Kidney epithelial cell (primary cell): ENCODE results near the gene CHRNE. TPM values are rescaled to one million over a fixed set of nuclear protein-coding genes. Genes with fewer than 3 reads are reported as not detected.

Experiments used
- DNase-seq: peaks from one replicate; pipeline ENCODE4 v3.0.0-alpha.2; 2010; ENCODE audit warnings: low read depth
- H3K27me3 ChIP-seq: 2 replicates; pipeline ENCODE4 v1.6.0; 2011; ENCODE audit warnings: low read length; ENCODE audit not compliant: control insufficient read depth, insufficient read depth
- H3K36me3 ChIP-seq: 2 replicates; pipeline ENCODE4 v1.5.1; 2011; ENCODE audit warnings: low read length; ENCODE audit not compliant: control insufficient read depth, insufficient read depth
- H3K4me3 ChIP-seq: 2 replicates; pipeline ENCODE4 v1.5.1; 2011; ENCODE audit warnings: low read depth, mild to moderate bottlenecking, control low read depth, low read length
- total RNA-seq: library from RNA; depleted of rRNA; stranded (reverse); fragments of >200 nt; gene quantifications from 2 replicates; pipeline ENCODE4 v1.2.3, GENCODE V29; 2015
- TF ChIP-seq, protein P1 (sequence below): IDR thresholded peaks from 2 replicates; pipeline ENCODE4 v1.5.1; 2011; ENCODE audit warnings: mild to moderate bottlenecking, moderate library complexity, low read length, control low read depth, inconsistent platforms; ENCODE audit not compliant: insufficient read depth, poor library complexity, severe bottlenecking

The CHRNE gene
- total RNA-seq, 1 donor from 2014 or later = 2.0 TPM

DNA sequence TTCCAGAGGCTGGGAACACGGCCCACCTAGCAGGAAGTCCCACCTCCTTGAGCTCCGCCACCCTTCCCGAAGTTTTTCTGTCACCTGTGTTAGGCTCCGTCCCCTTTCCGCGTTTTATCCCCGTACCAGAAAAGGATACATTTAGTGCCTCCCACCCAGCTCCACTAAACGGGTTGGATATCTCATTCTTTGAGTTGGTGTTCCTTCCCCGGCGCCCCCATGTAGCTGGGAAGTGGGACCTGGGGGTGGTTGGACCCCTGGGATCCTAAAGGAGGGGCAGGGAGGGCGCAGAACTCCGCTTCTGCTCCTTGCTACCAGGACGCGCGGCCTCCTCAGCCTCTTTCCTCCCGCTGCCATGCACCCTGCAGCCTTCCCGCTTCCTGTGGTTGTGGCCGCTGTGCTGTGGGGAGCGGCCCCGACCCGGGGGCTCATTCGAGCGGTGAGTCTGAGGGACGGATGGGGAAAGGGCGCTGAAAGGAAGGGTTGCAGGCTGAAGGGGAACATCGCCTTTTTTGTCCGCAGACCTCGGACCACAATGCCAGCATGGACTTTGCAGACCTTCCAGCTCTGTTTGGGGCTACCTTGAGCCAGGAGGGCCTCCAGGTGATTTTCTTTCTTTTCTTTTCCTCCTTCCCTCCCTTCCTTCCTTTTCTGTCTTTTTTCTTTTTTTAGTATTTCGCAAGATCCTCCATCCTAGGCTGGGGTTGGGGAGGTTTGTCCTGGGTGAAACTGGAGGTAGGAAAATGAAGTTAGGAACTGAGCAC, 37.8 kb upstream of the CHRNE start:
- Histone ChIP-seq H3K27me3 (no peaks in the 10 kb centered on the region), H3K4me3 (peak overlapping the region; percentile 92), H3K36me3 (peaks cover 1% of the 10 kb centered on the region)
- TF ChIP-seq, protein P1, sequence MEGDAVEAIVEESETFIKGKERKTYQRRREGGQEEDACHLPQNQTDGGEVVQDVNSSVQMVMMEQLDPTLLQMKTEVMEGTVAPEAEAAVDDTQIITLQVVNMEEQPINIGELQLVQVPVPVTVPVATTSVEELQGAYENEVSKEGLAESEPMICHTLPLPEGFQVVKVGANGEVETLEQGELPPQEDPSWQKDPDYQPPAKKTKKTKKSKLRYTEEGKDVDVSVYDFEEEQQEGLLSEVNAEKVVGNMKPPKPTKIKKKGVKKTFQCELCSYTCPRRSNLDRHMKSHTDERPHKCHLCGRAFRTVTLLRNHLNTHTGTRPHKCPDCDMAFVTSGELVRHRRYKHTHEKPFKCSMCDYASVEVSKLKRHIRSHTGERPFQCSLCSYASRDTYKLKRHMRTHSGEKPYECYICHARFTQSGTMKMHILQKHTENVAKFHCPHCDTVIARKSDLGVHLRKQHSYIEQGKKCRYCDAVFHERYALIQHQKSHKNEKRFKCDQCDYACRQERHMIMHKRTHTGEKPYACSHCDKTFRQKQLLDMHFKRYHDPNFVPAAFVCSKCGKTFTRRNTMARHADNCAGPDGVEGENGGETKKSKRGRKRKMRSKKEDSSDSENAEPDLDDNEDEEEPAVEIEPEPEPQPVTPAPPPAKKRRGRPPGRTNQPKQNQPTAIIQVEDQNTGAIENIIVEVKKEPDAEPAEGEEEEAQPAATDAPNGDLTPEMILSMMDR = no peak
- no peak for DNase-seq

DNA sequence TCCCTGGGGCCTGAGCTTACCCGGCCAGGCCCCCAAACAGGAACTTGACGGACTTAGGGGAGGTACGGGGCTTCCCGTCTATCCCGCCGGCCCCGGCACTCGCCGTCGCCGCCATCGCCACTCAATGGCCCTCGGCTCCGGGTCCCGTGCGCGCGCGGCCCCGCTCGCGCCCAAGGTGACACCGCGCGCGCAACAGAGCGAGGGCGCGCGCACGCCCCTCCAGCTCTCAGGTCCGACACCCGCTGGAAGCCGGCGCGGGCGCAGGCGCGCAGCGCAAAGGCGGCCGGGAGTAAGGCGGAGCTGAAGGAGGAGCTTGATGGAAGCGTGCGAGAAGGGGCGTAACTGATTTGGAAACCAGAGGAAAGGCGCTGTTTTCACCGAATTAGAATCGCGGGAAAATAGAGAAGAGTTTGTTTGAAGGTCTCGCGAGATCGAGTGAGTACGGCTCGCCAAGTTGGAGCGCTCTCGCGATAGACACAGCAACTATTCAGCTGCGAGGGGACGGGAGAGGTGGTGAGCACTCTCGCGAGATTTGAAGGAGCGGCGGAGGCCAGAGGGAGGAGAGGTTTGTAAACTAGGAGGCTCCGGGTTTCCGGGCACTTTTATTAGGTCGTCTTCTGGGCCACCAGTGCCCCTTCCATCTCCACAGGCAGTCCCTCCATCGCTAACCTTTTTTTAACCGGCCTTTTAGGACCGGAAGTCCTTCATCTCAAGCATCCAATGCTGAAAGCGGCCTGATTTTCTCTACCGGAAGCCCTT, 37.1 kb upstream of the CHRNE start, which contains the start of the genes RNF167 and SLC25A11:
Gene RNF167 (plus strand): TSS at position 473 of the 759 bp plus-strand sequence. CDS start 642 bp downstream, outside the sequence.
Gene SLC25A11 (minus strand): TSS at position 251 of the 759 bp plus-strand sequence. CDS start 136 bp downstream, at position 115.
- TF ChIP-seq, protein P1 = no peak
- peak; percentile 95 for DNase-seq
- H3K36me3 ChIP-seq = peaks cover 1% of the 10 kb centered on the region
- peak within 1 kb of the TSS; percentile 92 for H3K4me3 ChIP-seq
- no peaks in the 10 kb centered on the region for H3K27me3 ChIP-seq

DNA sequence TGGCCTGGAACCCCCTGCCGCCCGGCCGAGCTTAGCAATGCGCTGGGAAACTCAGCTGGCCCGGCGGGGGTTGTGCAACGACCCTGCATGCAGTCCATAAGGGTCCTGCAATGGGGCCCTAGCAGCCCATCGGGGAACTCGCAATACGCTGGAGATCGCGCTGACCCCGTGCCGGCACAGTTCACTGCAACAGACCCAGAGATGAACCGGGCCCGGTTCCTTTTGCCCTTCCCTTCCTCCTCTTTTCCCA, 36.6 kb upstream of the CHRNE start:
- H3K4me3 ChIP-seq = peak overlapping the region; percentile 92
- DNase-seq = no peak
- H3K27me3 ChIP-seq = no peaks in the 10 kb centered on the region
- TF ChIP-seq, protein P1 = no peak
- H3K36me3 ChIP-seq = peaks cover under 1% of the 10 kb centered on the region

DNA sequence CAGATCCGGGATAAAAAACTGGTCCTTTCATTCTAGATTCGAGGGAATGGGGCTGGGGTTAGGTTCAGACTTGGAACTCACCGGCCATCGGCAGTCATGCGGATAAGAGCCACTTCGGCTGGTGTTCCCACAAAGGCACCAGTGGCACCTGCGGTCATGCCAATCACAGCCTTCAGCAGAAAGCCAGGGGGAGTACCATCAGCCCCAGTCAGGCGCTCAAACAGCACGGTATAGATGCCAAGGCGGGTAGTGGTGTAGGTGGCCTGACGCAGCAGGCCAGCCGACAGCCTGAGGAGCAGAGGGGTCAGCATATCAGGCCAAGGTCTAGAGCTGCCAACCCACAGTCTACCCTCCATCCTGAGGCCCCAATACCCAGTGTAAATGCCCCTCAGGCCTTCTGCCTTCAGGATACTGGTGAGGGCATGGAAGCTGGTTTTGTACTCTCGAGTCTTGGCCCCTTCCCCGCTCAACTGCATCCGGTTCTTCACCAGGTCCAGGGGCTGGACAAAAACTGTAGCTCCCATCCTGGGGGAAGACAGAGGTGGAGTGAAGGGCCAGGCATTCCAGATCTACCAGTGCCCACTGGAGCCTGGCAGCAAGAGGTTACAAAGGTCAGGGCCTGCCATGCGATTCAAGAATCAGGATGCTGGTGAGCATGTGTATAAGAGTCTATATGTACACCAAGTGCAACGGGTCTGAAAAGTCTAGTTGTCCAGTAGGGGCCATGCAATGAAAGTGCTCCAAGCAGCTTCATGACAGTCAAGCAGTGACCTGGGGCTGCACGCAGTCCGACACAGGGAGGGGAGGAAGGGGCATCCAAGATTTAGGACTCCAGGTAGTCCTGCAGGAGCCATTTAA, 36.0 kb upstream of the CHRNE start:
- TF ChIP-seq, protein P1 = no peak
- no peak for DNase-seq
- peak overlapping the region; percentile 92 for H3K4me3 ChIP-seq
- H3K27me3 ChIP-seq = no peaks in the 10 kb centered on the region
- no peaks in the 10 kb centered on the region for H3K36me3 ChIP-seq

DNA sequence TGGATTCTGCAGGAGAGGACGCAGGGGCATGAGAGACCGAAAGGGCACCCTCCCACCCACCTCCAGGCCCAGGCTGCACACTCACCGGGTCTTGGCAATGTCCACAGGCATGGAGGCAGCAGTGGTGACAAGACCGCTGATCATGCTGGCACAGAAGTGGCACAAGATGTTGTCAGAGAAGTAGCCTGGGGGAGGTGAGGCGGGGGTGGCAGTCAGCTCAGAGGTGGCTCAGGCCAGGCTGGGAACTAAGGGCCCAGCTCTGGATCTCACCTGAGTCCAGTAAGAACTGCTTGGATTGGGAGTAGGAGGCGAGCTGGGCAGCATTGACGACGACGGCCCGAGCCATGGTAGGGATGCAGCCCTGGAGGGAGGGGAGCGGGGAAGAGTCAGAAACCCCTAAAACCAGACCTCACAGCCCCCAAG, 35.2 kb upstream of the CHRNE start:
- Histone ChIP-seq H3K4me3 (no peak overlapping the region), H3K27me3 (no peaks in the 10 kb centered on the region), H3K36me3 (no peaks in the 10 kb centered on the region)
- TF ChIP-seq, protein P1 = no peak
- DNase-seq = no peak
